Caco-2 (cell line): ENCODE results near the gene PRRT3. TPM values are rescaled to one million over a fixed set of nuclear protein-coding genes. Genes with fewer than 3 reads are reported as not detected.

Source experiments
- BruUV-seq: library from RNA; stranded (reverse); fragments of 400-500 nt; replicated peaks from 2 replicates; lab custom pipeline; 2021; lab: Mats Ljungman, UMichigan
- CTCF ChIA-PET: fragments of 300-600 bp; sonication (Branson Sonifier 250); formaldehyde crosslinking; loops from one replicate; lab custom pipeline; 2022; ENCODE audit warnings: antibody characterized with exemption; lab: Charles Lee
- POLR2A ChIA-PET: fragments of 300-600 bp; sonication (Branson Sonifier 250); formaldehyde crosslinking; loops from one replicate; lab custom pipeline; 2022; ENCODE audit warnings: antibody characterized with exemption; lab: Charles Lee
- DNase-seq, 2 experiments: peaks; one replicate each; pipeline versions ENCODE4 v3.0.0 to v3.0.0-alpha.2; 2020 to 2022
- H3K27me3 ChIP-seq: replicated peaks from 2 replicates; pipeline ENCODE4 v1.6.0; 2011; ENCODE audit warnings: low read length; ENCODE audit not compliant: control insufficient read depth, insufficient read depth
- H3K36me3 ChIP-seq: 2 replicates; pipeline ENCODE4 v1.5.1; 2011; ENCODE audit warnings: low read length; ENCODE audit not compliant: control insufficient read depth, insufficient read depth
- H3K4me1 ChIP-seq: fragments of 250-450 bp; sonication (Bioruptor Pico); 2 replicates; pipeline ENCODE4 v1.5.1; 2020; ENCODE audit warnings: mild to moderate bottlenecking
- H3K4me3 ChIP-seq: 2 replicates; pipeline ENCODE4 v1.5.1; 2011; ENCODE audit warnings: low read depth, mild to moderate bottlenecking, control low read depth, low read length
- H3K9me3 ChIP-seq: fragments of 250-450 bp; sonication (Bioruptor Pico); 2 replicates; pipeline ENCODE4 v1.5.1; 2020; ENCODE audit warnings: mild to moderate bottlenecking, moderate library complexity
- H3K27ac Mint-ChIP-seq: one replicate; pipeline ENCODE4 v1.8.0; 2022; ENCODE audit warnings: mixed read lengths; ENCODE audit not compliant: unreplicated experiment
- H3K27me3 Mint-ChIP-seq: one replicate; pipeline ENCODE4 v1.8.0; 2022; ENCODE audit warnings: mixed read lengths; ENCODE audit not compliant: insufficient read depth, unreplicated experiment
- H3K36me3 Mint-ChIP-seq: one replicate; pipeline ENCODE4 v1.8.0; 2022; ENCODE audit warnings: mild to moderate bottlenecking, mixed read lengths; ENCODE audit not compliant: insufficient read depth, unreplicated experiment
- H3K4me1 Mint-ChIP-seq: one replicate; pipeline ENCODE4 v1.8.0; 2022; ENCODE audit warnings: low read depth, mixed read lengths; ENCODE audit not compliant: unreplicated experiment
- H3K4me3 Mint-ChIP-seq: one replicate; pipeline ENCODE4 v1.8.0; 2022; ENCODE audit warnings: mild to moderate bottlenecking, moderate library complexity, mixed read lengths; ENCODE audit not compliant: unreplicated experiment
- H3K9me3 Mint-ChIP-seq: one replicate; pipeline ENCODE4 v1.8.0; 2022; ENCODE audit warnings: mixed read lengths; ENCODE audit not compliant: unreplicated experiment
- intact Hi-C: fragments of 100-400 bp; cut with micrococcal nuclease; formaldehyde crosslinking; loops from one replicate; pipeline ENCODE4 v1.10.0; 2022; ENCODE audit not compliant: unreplicated experiment
- total RNA-seq: library from RNA; stranded (reverse); gene quantifications from 2 replicates; pipeline ENCODE4 v1.2.3, GENCODE V29; 2022
- TF ChIP-seq, protein P1 (sequence below), 2 experiments: fragments of 200-600 bp in 1 of 2; IDR thresholded peaks; 1 replicate in 1 of 2; 2 replicates in 1 of 2; pipeline versions ENCODE4 v1.5.1 to v1.8.0; 2011 to 2022; ENCODE audit warnings: antibody characterized with exemption in 1 of 2, control low read depth in 1 of 2, inconsistent platforms in 1 of 2, low read depth in 1 of 2, low read length in 1 of 2, mild to moderate bottlenecking in 1 of 2, moderate library complexity in 1 of 2; ENCODE audit not compliant: insufficient read depth in 1 of 2, severe bottlenecking in 1 of 2, unreplicated experiment in 1 of 2

The PRRT3 gene
- total RNA-seq, 1 experiment from 2014 or later, result 1.3 TPM

DNA sequence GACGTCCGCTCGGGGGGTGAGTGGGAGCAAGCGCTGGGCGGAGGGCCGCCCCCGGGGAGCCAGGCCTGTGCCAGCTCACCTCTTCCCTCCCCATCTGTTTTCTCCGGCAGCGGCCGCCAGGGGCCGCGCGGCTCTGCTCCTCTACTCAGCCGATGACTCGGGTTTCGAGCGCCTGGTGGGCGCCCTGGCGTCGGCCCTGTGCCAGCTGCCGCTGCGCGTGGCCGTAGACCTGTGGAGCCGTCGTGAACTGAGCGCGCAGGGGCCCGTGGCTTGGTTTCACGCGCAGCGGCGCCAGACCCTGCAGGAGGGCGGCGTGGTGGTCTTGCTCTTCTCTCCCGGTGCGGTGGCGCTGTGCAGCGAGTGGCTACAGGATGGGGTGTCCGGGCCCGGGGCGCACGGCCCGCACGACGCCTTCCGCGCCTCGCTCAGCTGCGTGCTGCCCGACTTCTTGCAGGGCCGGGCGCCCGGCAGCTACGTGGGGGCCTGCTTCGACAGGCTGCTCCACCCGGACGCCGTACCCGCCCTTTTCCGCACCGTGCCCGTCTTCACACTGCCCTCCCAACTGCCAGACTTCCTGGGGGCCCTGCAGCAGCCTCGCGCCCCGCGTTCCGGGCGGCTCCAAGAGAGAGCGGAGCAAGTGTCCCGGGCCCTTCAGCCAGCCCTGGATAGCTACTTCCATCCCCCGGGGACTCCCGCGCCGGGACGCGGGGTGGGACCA, 19.2 kb downstream of the PRRT3 start:
- Mint-ChIP-seq H3K36me3 (peaks cover 31% of the 10 kb centered on the region), H3K4me1 (peaks cover 8% of the 10 kb centered on the region), H3K4me3 (peak overlapping the region; percentile 88), H3K27ac (peak overlapping the region; percentile 96), H3K9me3 (no peaks in the 10 kb centered on the region), H3K27me3 (no peaks in the 10 kb centered on the region)
- CTCF ChIA-PET, result interaction anchor here (0.6 to 4.4 kb wide), 24 partner anchors 9 to 527 kb away, joined by 3 to 81 read pairs (median 4); partner anchors contain the start of genes FANCD2, IL17RC, IL17RE and OGG1
- H3K9me3 ChIP-seq, result no peaks in the 10 kb centered on the region
- H3K36me3 ChIP-seq, result peaks cover 1% of the 10 kb centered on the region; the same call in 1 of the 2 replicates
- intact Hi-C loops, result loop anchor here (1.0 to 5.0 kb wide), 5 partner anchors 17 to 106 kb away; partner anchors contain the start of genes IL17RE, JAGN1 and RPUSD3
- TSS peak; percentile 71 for BruUV-seq
- H3K27me3 ChIP-seq, result no peaks in the 10 kb centered on the region
- H3K4me1 ChIP-seq, result peaks cover 6% of the 10 kb centered on the region; the same call in 1 of the 2 replicates
- DNase-seq, result peak; percentile 81 to 85
- H3K4me3 ChIP-seq, result peak overlapping the region; percentile 92
- POLR2A ChIA-PET, result interaction anchor here (0.6 to 2.4 kb wide), 20 partner anchors 9 to 738 kb away, joined by 3 to 49 read pairs (median 6); partner anchors contain the start of genes ARPC4, FANCD2, IL17RC and IL17RE
- TF ChIP-seq, protein P1, sequence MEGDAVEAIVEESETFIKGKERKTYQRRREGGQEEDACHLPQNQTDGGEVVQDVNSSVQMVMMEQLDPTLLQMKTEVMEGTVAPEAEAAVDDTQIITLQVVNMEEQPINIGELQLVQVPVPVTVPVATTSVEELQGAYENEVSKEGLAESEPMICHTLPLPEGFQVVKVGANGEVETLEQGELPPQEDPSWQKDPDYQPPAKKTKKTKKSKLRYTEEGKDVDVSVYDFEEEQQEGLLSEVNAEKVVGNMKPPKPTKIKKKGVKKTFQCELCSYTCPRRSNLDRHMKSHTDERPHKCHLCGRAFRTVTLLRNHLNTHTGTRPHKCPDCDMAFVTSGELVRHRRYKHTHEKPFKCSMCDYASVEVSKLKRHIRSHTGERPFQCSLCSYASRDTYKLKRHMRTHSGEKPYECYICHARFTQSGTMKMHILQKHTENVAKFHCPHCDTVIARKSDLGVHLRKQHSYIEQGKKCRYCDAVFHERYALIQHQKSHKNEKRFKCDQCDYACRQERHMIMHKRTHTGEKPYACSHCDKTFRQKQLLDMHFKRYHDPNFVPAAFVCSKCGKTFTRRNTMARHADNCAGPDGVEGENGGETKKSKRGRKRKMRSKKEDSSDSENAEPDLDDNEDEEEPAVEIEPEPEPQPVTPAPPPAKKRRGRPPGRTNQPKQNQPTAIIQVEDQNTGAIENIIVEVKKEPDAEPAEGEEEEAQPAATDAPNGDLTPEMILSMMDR (IDR thresholded peaks at IDR 0.05; ENCODE audit: insufficient read depth in 1 of 2, low read depth in 1 of 2, low read length in 1 of 2, severe bottlenecking in 1 of 2, unreplicated experiment in 1 of 2), result peak; percentile 67 to 89

DNA sequence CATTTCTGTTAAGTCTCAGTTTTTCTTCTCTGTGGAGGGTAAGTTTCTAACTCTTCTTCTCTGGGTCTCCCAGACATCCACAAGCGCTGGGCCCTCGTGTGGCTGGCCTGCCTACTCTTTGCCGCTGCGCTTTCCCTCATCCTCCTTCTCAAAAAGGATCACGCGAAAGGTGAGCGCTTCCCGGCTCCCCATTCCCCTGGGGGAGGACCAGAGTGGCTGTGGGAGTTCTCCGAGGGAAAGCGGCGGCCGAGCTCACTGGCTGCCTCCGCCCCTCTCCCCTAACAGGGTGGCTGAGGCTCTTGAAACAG, 19.7 kb downstream of the PRRT3 start:
- peaks cover 8% of the 10 kb centered on the region for H3K4me1 Mint-ChIP-seq
- peak overlapping the region; percentile 88 for H3K4me3 Mint-ChIP-seq
- intact Hi-C loops, result loop anchor here (1.0 to 5.0 kb wide), 4 partner anchors 16 to 105 kb away; partner anchors contain the start of genes JAGN1 and RPUSD3
- TF ChIP-seq, protein P1 (IDR thresholded peaks at IDR 0.05; ENCODE audit: insufficient read depth in 1 of 2, low read depth in 1 of 2, low read length in 1 of 2, severe bottlenecking in 1 of 2, unreplicated experiment in 1 of 2), result no peak
- peaks cover 1% of the 10 kb centered on the region; the same call in 1 of the 2 replicates for H3K36me3 ChIP-seq
- DNase-seq, result no peak
- peak overlapping the region; percentile 96 for H3K27ac Mint-ChIP-seq
- POLR2A ChIA-PET, result interaction anchor here (0.6 to 2.4 kb wide), 18 partner anchors 9 to 739 kb away, joined by 3 to 49 read pairs (median 6); partner anchors contain the start of genes ARPC4, FANCD2, IL17RC and IL17RE
- peaks cover 6% of the 10 kb centered on the region; the same call in 1 of the 2 replicates for H3K4me1 ChIP-seq
- BruUV-seq, result no TSS peak
- H3K27me3 ChIP-seq, result no peaks in the 10 kb centered on the region
- H3K9me3 Mint-ChIP-seq, result no peaks in the 10 kb centered on the region
- H3K9me3 ChIP-seq, result no peaks in the 10 kb centered on the region
- no peaks in the 10 kb centered on the region for H3K27me3 Mint-ChIP-seq
- H3K4me3 ChIP-seq, result peak overlapping the region; percentile 92
- peaks cover 31% of the 10 kb centered on the region for H3K36me3 Mint-ChIP-seq
- CTCF ChIA-PET, result interaction anchor here (0.6 to 4.4 kb wide), 21 partner anchors 9 to 528 kb away, joined by 3 to 81 read pairs (median 4); partner anchors contain the start of genes FANCD2, IL17RC, IL17RE and OGG1

DNA sequence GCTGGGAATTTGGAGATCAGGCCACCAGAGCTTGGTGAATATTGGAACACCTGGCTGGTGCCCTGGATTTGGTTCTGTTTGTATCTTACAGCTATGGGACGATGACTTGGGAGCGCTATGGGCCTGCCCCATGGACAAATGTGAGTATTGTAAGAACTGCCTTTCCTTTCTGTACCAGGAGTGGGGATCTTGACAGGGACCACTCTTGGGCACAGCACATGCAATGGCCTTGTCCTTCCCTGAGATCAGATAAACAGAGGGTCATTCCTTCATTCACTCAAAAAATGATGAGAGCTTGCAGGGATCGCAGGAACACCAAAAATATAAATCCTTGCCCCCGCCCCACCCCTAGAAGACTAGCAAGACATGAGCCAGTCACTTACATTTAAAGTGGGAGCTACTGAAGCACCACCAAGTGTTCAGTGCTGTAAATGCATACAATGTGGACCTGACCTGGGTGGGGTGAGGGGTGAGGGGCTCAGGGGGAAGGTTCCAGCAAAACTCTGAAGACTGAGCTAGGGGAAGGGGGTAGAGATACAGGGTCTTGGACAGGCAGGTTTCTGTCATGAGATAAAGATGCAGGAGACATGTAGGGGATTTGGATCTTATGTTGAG, 21.3 kb downstream of the PRRT3 start:
- Histone ChIP-seq H3K36me3 (no peaks in the 10 kb centered on the region), H3K4me1 (peaks cover 6% of the 10 kb centered on the region; the same call in 1 of the 2 replicates), H3K27me3 (no peaks in the 10 kb centered on the region), H3K4me3 (no peak overlapping the region), H3K9me3 (no peaks in the 10 kb centered on the region)
- BruUV-seq, result no TSS peak
- no peak overlapping the region for H3K4me3 Mint-ChIP-seq
- no peak overlapping the region for H3K27ac Mint-ChIP-seq
- H3K36me3 Mint-ChIP-seq, result peaks cover 22% of the 10 kb centered on the region
- DNase-seq, result no peak
- no peaks in the 10 kb centered on the region for H3K27me3 Mint-ChIP-seq
- TF ChIP-seq, protein P1 (IDR thresholded peaks at IDR 0.05; ENCODE audit: insufficient read depth in 1 of 2, low read depth in 1 of 2, low read length in 1 of 2, severe bottlenecking in 1 of 2, unreplicated experiment in 1 of 2), result peak in 1 of 2 experiments; percentile 17
- H3K9me3 Mint-ChIP-seq, result no peaks in the 10 kb centered on the region
- ChIA-PET CTCF (interaction anchor here (0.6 to 4.4 kb wide), 8 partner anchors 12 to 369 kb away, joined by 3 to 63 read pairs (median 6); partner anchors contain the start of genes IL17RC and IL17RE), POLR2A (interaction anchor here (0.8 to 1.0 kb wide), 2 partner anchors 14 to 15 kb away, joined by 3 to 4 read pairs; partner anchors contain the start of gene IL17RC)
- intact Hi-C loops, result loop anchor here (1.0 to 5.0 kb wide), 3 partner anchors 16 to 104 kb away; partner anchors contain the start of gene RPUSD3
- peaks cover 8% of the 10 kb centered on the region for H3K4me1 Mint-ChIP-seq
